Sigmoid colon (tissue), 4 donors: ENCODE measurements around the gene MYADM.

Experiments
- POLR2A ChIP-seq, 2 donors: fragments of 450-650 bp; IDR thresholded peaks; one replicate each; pipeline ENCODE4 v1.6.1; 2016; ENCODE audit warnings: antibody characterized with exemption in 2 of 2, mild to moderate bottlenecking in 2 of 2, moderate library complexity in 2 of 2
- POLR2AphosphoS5 ChIP-seq, 4 donors: sonication (generic); formaldehyde crosslinking; IDR thresholded peaks; one replicate each; pipeline ENCODE4 v1.6.1; 2017; ENCODE audit warnings: antibody characterized with exemption in 4 of 4
- TF ChIP-seq, protein P1 (sequence below), 4 experiments: fragments of 450-650 bp in 3 of 4; fragments of 200-600 bp in 1 of 4; IDR thresholded peaks; one replicate each; pipeline ENCODE4 v1.5.1; 2016 to 2019; ENCODE audit warnings: antibody characterized with exemption in 4 of 4, mild to moderate bottlenecking in 3 of 4, moderate library complexity in 2 of 4

GRCh38 chr19:53871454-53871853, 3.8 kb downstream of the MYADM start:
- TF ChIP-seq, protein P1, sequence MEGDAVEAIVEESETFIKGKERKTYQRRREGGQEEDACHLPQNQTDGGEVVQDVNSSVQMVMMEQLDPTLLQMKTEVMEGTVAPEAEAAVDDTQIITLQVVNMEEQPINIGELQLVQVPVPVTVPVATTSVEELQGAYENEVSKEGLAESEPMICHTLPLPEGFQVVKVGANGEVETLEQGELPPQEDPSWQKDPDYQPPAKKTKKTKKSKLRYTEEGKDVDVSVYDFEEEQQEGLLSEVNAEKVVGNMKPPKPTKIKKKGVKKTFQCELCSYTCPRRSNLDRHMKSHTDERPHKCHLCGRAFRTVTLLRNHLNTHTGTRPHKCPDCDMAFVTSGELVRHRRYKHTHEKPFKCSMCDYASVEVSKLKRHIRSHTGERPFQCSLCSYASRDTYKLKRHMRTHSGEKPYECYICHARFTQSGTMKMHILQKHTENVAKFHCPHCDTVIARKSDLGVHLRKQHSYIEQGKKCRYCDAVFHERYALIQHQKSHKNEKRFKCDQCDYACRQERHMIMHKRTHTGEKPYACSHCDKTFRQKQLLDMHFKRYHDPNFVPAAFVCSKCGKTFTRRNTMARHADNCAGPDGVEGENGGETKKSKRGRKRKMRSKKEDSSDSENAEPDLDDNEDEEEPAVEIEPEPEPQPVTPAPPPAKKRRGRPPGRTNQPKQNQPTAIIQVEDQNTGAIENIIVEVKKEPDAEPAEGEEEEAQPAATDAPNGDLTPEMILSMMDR (IDR thresholded peaks at IDR 0.05) = no peak
- TF ChIP-seq POLR2A (IDR thresholded peaks at IDR 0.05) (no peak), POLR2AphosphoS5 (IDR thresholded peaks at IDR 0.05) (no peak)
